Dermis blood vessel endothelial cell (primary cell): ENCODE results near the gene MGMT. TPM values are rescaled to one million over a fixed set of nuclear protein-coding genes. Genes with fewer than 3 reads are reported as not detected.

Experiments used
- DNase-seq: peaks from one replicate; pipeline ENCODE4 v3.0.0; 2010
- total RNA-seq: library from RNA; depleted of rRNA; stranded (reverse); fragments of >200 nt; gene quantifications from 2 replicates; pipeline ENCODE4 v1.2.3, GENCODE V29; 2014

The MGMT gene
- total RNA-seq, 1 donor from 2014 or later: 39.7 TPM

- peak; percentile 21 for DNase-seq
These were observed 160.4 kb downstream of the MGMT start for GRCh38 chr10:129627442-129627841.

GRCh38 chr10:129628823-129629222 is 161.8 kb downstream of the MGMT start:
- no peak for DNase-seq

GRCh38 chr10:129629911-129630310 is 162.9 kb downstream of the MGMT start:
- DNase-seq: no peak

GRCh38 chr10:129631006-129631405 is 164.0 kb downstream of the MGMT start:
- DNase-seq: peak; percentile 10

- no peak for DNase-seq
These were observed 165.0 kb downstream of the MGMT start for GRCh38 chr10:129631870-129632623.

- no peak for DNase-seq
These were observed 170.0 kb downstream of the MGMT start for GRCh38 chr10:129637010-129637409.

GRCh38 chr10:129637846-129638245 is 170.8 kb downstream of the MGMT start:
- DNase-seq: no peak

- DNase-seq: no peak
These were observed 174.3 kb downstream of the MGMT start for GRCh38 chr10:129641351-129641750.

GRCh38 chr10:129641982-129642381 is 174.9 kb downstream of the MGMT start:
- DNase-seq: no peak

GRCh38 chr10:129642427-129642826 is 175.4 kb downstream of the MGMT start:
- DNase-seq: no peak

GRCh38 chr10:129643266-129643665 is 176.2 kb downstream of the MGMT start:
- no peak for DNase-seq

- no peak for DNase-seq
These were observed 178.4 kb downstream of the MGMT start for GRCh38 chr10:129645487-129645886.

- no peak for DNase-seq
These were observed 179.9 kb downstream of the MGMT start for GRCh38 chr10:129646973-129647372.

- DNase-seq: no peak
These were observed 180.5 kb downstream of the MGMT start for GRCh38 chr10:129647590-129647989.

- DNase-seq: no peak
These were observed 181.8 kb downstream of the MGMT start for GRCh38 chr10:129648856-129649255.

GRCh38 chr10:129652021-129652420 is 185.0 kb downstream of the MGMT start:
- DNase-seq: no peak

GRCh38 chr10:129652521-129653201 is 185.6 kb downstream of the MGMT start:
- no peak for DNase-seq

- DNase-seq: no peak
These were observed 186.4 kb downstream of the MGMT start for GRCh38 chr10:129653428-129653827.

GRCh38 chr10:129653861-129654260 is 186.8 kb downstream of the MGMT start:
- DNase-seq: no peak

GRCh38 chr10:129654461-129654860 is 187.4 kb downstream of the MGMT start:
- no peak for DNase-seq

GRCh38 chr10:129655007-129655678 is 188.1 kb downstream of the MGMT start:
- DNase-seq: no peak

- no peak for DNase-seq
These were observed 188.6 kb downstream of the MGMT start for GRCh38 chr10:129655679-129656031.

GRCh38 chr10:129656642-129657041 is 189.6 kb downstream of the MGMT start:
- DNase-seq: no peak
